Measurements from ENCODE around the gene SPATS2.

SPATS2 gene

GRCh38 chr12:49339464-49339861 lies 27.8 kb upstream of the SPATS2 start:
- no peak overlapping the region for H3K27ac ChIP-seq
- TF ChIP-seq ZFX (IDR thresholded peaks at IDR 0.05) (no peak), CTCF (conservative IDR thresholded peaks at IDR 0.05) (no peak)

DNA sequence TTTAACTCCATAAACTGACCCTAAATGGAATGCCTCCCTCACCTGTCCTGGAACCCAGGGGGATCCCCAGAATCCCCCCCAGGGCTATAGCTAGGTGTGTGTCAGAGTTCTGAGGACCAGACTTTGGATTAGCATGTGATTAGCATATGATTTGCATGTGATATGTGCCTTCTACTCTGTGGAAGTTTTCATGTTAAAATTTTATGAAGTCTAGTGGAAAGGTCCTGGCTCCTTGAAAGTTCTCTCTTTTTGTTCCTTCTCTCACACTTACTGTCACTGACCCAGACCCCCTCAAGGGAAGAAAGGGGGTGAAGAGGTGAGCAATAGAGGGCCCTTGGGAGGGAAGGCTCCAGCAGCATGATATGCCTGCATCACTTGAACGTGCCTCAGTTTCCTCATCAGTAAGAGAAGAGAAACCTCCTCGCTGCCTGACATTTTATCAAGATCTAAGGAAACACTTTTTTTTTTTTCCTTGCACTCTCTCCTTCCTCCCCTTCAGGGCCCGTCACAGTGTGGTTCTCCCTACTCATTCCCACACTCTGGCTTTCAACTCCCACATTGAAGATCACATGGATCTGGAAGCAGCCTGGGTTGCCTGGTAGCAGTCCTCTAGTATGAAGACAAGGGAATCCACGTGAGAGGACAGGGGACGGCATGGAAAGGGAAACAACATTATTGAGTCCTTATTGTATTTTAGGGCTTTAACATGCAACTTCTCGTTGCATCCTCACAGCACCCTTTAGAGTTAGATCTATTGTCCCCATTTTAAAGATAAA lies 27.0 kb upstream of the SPATS2 start:
- TF ChIP-seq ZFX (IDR thresholded peaks at IDR 0.05) (no peak), CTCF (conservative IDR thresholded peaks at IDR 0.05) (no peak)
- no peak overlapping the region for H3K27ac ChIP-seq

- no peak overlapping the region for H3K27ac ChIP-seq
Observed at GRCh38 chr12:49340971-49341776, 26.1 kb upstream of the SPATS2 start.

DNA sequence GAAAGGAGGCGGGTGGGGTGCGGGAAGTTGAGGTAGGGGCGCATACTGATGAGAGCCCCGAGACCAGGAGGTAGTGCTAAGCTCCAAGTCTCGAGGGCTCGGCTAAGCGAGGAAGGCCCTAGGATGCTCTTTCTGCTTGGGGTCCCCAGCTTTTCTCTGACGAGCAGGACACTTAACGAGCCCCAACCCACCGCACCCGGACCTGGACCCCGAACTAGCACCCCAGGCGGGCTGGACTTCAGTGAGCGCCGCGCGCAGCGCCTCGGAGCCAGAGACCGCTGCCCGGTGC lies 25.5 kb upstream of the SPATS2 start:
- no peak overlapping the region for H3K27ac ChIP-seq
- TF ChIP-seq ZFX (IDR thresholded peaks at IDR 0.05) (no peak), CTCF (conservative IDR thresholded peaks at IDR 0.05) (no peak)

More at GRCh38 chr12:49340971-49341776, 26.1 kb upstream of the SPATS2 start:
- TF ChIP-seq CTCF (conservative IDR thresholded peaks at IDR 0.05) (no peak), ZFX (IDR thresholded peaks at IDR 0.05) (no peak)

DNA sequence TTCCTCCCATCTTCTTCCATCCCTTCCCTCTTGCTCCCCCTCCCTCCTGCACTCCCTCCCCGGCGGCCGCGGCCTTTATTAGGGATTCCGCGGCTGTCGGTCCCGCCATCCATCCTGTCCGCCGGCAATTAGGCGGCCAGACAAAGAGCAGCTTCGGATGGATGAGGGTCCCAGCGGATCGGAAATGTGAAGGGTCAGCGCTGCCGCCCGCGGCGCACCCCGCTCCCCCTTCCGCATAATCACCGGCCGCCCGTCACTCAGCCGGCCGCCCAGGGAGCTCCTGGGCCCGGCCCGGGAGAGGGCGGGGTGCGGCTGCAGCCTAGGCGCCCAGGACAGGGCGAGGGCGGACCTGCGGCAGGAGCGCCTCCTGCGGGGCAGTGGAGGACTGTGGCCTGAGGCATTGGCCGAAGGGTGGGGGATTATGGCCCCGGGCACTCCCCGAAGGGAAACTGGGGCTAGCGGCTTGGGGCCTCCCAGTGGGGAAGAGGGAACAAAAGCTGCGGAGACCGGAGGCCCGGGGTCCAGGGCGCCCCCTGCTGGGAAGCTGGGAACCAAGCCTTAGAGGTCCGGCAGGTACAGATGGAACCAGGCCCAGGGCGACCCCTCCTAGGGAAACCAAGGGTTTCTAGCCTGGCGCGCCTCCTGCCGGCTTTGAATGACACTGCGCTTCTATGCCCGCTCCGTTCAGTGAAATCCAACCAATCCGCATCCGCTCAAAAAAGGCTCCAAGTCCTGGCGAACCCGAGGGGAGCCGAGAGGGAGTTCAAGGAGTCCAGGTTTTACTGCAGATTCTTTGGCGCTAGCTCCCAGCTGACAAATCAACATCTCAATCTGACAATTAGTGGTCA lies 25.0 kb upstream of the SPATS2 start:
- no peak overlapping the region for H3K27ac ChIP-seq
- TF ChIP-seq ZFX (IDR thresholded peaks at IDR 0.05) (no peak), CTCF (conservative IDR thresholded peaks at IDR 0.05) (peak; percentile 88)

DNA sequence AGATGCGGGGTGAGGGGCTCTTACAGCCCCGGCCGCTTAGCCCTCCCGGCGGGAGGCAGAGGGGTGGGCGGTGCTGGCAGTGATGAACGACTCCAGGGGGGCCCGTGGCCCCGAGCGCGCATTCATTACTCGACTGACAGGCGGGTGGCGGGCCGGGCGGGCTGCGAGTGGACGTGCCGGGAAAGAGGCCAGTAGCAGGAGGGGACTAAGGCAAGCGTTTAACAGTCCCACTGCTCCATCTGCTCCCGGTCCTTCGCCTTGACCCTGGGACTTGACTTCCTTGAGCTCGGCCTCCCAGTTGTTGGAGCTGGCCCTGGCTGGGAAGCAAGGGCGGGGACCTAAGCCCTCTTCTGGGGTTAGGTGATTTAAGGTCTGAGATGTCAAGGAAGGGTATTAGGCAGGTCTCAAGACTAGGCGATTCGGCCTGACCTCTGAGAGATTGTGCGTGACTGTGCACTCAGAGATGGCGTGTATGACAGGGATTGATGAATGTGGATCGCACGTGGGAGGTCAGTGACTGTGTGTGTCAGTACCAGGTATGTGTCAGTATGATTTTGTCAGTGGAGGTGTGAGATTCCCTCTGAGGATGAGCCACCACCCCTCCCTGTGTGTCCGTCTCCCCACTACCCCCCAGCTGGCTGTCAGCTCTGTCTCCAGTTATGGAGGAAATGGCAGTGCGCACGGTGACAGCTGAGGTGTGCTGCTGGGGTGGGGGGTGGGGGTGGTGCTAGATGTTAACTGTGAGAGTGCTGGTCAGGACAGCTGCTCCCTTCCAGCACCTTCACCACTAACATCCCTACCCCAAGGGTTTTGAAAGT lies 24.1 kb upstream of the SPATS2 start:
- TF ChIP-seq CTCF (conservative IDR thresholded peaks at IDR 0.05) (no peak), ZFX (IDR thresholded peaks at IDR 0.05) (no peak)
- no peak overlapping the region for H3K27ac ChIP-seq

All from C4-2B (cell line).